Activated T-helper 2 cell treated with anti-CD3 and anti-CD28 coated beads, Interferon-gamma antibody, Interleukin-2, Interleukin-4, amounts not matched to agents 10 μg/mL and 5 μg/mL and 100 μg/mL, durations not matched to agents 14 hours and 24 hours and 36 hours (primary cell): ENCODE results near the gene SNAI3. TPM values are rescaled to one million over a fixed set of nuclear protein-coding genes. Genes with fewer than 3 reads are reported as not detected.

ENCODE experiments used
- DNase-seq: peaks from one replicate; pipeline ENCODE4 v3.0.0; 2021; ENCODE audit warnings: low spot score
- H3K27ac Mint-ChIP-seq: one replicate; pipeline ENCODE4 v1.8.0; 2021; ENCODE audit warnings: mixed read lengths
- H3K27me3 Mint-ChIP-seq: one replicate; pipeline ENCODE4 v1.8.0; 2021; ENCODE audit warnings: low read depth, mixed read lengths
- H3K36me3 Mint-ChIP-seq: one replicate; pipeline ENCODE4 v1.8.0; 2021; ENCODE audit warnings: low read depth, mixed read lengths
- H3K4me1 Mint-ChIP-seq: one replicate; pipeline ENCODE4 v1.8.0; 2021; ENCODE audit warnings: low read depth, mixed read lengths
- H3K4me3 Mint-ChIP-seq: one replicate; pipeline ENCODE4 v1.8.0; 2021; ENCODE audit warnings: low read depth, mild to moderate bottlenecking, moderate library complexity, mixed read lengths
- H3K9me3 Mint-ChIP-seq: one replicate; pipeline ENCODE4 v1.8.0; 2021; ENCODE audit warnings: mixed read lengths
- intact Hi-C: fragments of 100-400 bp; cut with micrococcal nuclease; formaldehyde crosslinking; loops from one replicate; pipeline ENCODE4 v1.15.1; 2023
- total RNA-seq: library from RNA; stranded (reverse); gene quantifications from 2 replicates; pipeline ENCODE4 v1.2.3, GENCODE V29; 2022

Gene SNAI3
- total RNA-seq, 1 donor from 2014 or later = 2.0 TPM

- Mint-ChIP-seq H3K27me3 (no peaks in the 10 kb centered on the region), H3K9me3 (no peaks in the 10 kb centered on the region)
- intact Hi-C loops = loop anchor here (1.0 to 2.0 kb wide), 3 partner anchors 12 to 199 kb away; partner anchors contain the start of genes MVD, SNAI3 and ZFPM1
These were observed 34.9 kb downstream of the SNAI3 start for GRCh38 chr16:88651276-88651988.

GRCh38 chr16:88650749-88651275, 35.5 kb downstream of the SNAI3 start, which contains the start of gene CYBA:
Gene CYBA (minus strand): TSS chr16:88651053. CDS start chr16:88651013, 40 bp downstream.
- peak within 1 kb of the TSS; percentile 95 for H3K27ac Mint-ChIP-seq

More at GRCh38 chr16:88651276-88651988, 34.9 kb downstream of the SNAI3 start:
- H3K4me1 Mint-ChIP-seq = peaks cover 12% of the 10 kb centered on the region
- DNase-seq = peak; percentile 76
- peaks cover 27% of the 10 kb centered on the region for H3K36me3 Mint-ChIP-seq
- H3K4me3 Mint-ChIP-seq = peak overlapping the region; percentile 87
- peak overlapping the region; percentile 95 for H3K27ac Mint-ChIP-seq

GRCh38 chr16:88649924-88650748, 36.2 kb downstream of the SNAI3 start:
- H3K4me3 Mint-ChIP-seq = peak overlapping the region; percentile 87
- H3K4me1 Mint-ChIP-seq = peaks cover 12% of the 10 kb centered on the region
- H3K36me3 Mint-ChIP-seq = peaks cover 24% of the 10 kb centered on the region
- no peaks in the 10 kb centered on the region for H3K9me3 Mint-ChIP-seq
- peak overlapping the region; percentile 76 for H3K27ac Mint-ChIP-seq
- H3K27me3 Mint-ChIP-seq = no peaks in the 10 kb centered on the region
- peak; percentile 40 for DNase-seq
- intact Hi-C loops = loop anchor here (2.0 kb wide), 1 partner anchor 197 kb away; the partner anchor contains the start of gene ZFPM1

More at GRCh38 chr16:88650749-88651275, 35.5 kb downstream of the SNAI3 start, which contains the start of gene CYBA:
- peaks cover 12% of the 10 kb centered on the region for H3K4me1 Mint-ChIP-seq
- no peaks in the 10 kb centered on the region for H3K27me3 Mint-ChIP-seq
- H3K9me3 Mint-ChIP-seq = no peaks in the 10 kb centered on the region
- peak within 1 kb of the TSS; percentile 87 for H3K4me3 Mint-ChIP-seq
- intact Hi-C loops = loop anchor here (1.0 to 2.0 kb wide), 3 partner anchors 12 to 198 kb away; partner anchors contain the start of genes MVD, SNAI3 and ZFPM1
- peaks cover 22% of the 10 kb centered on the region for H3K36me3 Mint-ChIP-seq
- peak; percentile 86 for DNase-seq

GRCh38 chr16:88649195-88649923, 36.9 kb downstream of the SNAI3 start:
- no peaks in the 10 kb centered on the region for H3K9me3 Mint-ChIP-seq
- intact Hi-C loops = no loop called here
- DNase-seq = no peak
- H3K27me3 Mint-ChIP-seq = no peaks in the 10 kb centered on the region
- peak overlapping the region; percentile 63 for H3K27ac Mint-ChIP-seq
- peaks cover 23% of the 10 kb centered on the region for H3K36me3 Mint-ChIP-seq
- peaks cover 12% of the 10 kb centered on the region for H3K4me1 Mint-ChIP-seq
- H3K4me3 Mint-ChIP-seq = peak overlapping the region; percentile 87

- Mint-ChIP-seq H3K27ac (no peak overlapping the region), H3K27me3 (no peaks in the 10 kb centered on the region), H3K4me1 (peaks cover 12% of the 10 kb centered on the region), H3K9me3 (no peaks in the 10 kb centered on the region), H3K36me3 (peaks cover 27% of the 10 kb centered on the region), H3K4me3 (peak overlapping the region; percentile 17)
- intact Hi-C loops = no loop called here
- DNase-seq = no peak
These were observed 38.9 kb downstream of the SNAI3 start for GRCh38 chr16:88647178-88648070.

GRCh38 chr16:88646345-88647034, 39.8 kb downstream of the SNAI3 start:
- H3K27ac Mint-ChIP-seq = no peak overlapping the region
- no peak for DNase-seq
- H3K4me1 Mint-ChIP-seq = peaks cover 9% of the 10 kb centered on the region
- peaks cover 34% of the 10 kb centered on the region for H3K36me3 Mint-ChIP-seq
- no peaks in the 10 kb centered on the region for H3K9me3 Mint-ChIP-seq
- H3K4me3 Mint-ChIP-seq = no peak overlapping the region
- H3K27me3 Mint-ChIP-seq = no peaks in the 10 kb centered on the region
- intact Hi-C loops = no loop called here

- Mint-ChIP-seq H3K4me3 (no peak overlapping the region), H3K9me3 (no peaks in the 10 kb centered on the region), H3K36me3 (peaks cover 29% of the 10 kb centered on the region), H3K27ac (no peak overlapping the region), H3K27me3 (no peaks in the 10 kb centered on the region), H3K4me1 (peaks cover 5% of the 10 kb centered on the region)
- intact Hi-C loops = no loop called here
- no peak for DNase-seq
These were observed 40.4 kb downstream of the SNAI3 start for GRCh38 chr16:88645941-88646340.

- Mint-ChIP-seq H3K27me3 (peaks cover 3% of the 10 kb centered on the region), H3K4me3 (no peak overlapping the region)
These were observed 40.9 kb downstream of the SNAI3 start for GRCh38 chr16:88645455-88645854.

GRCh38 chr16:88643644-88643932, 42.7 kb downstream of the SNAI3 start:
- H3K36me3 Mint-ChIP-seq = peaks cover 19% of the 10 kb centered on the region
- no peaks in the 10 kb centered on the region for H3K9me3 Mint-ChIP-seq
- H3K27ac Mint-ChIP-seq = no peak overlapping the region
- peaks cover 3% of the 10 kb centered on the region for H3K4me1 Mint-ChIP-seq
- H3K4me3 Mint-ChIP-seq = no peak overlapping the region
- no peak for DNase-seq
- peaks cover 9% of the 10 kb centered on the region for H3K27me3 Mint-ChIP-seq
- intact Hi-C loops = no loop called here

More at GRCh38 chr16:88645455-88645854, 40.9 kb downstream of the SNAI3 start:
- H3K36me3 Mint-ChIP-seq = peaks cover 29% of the 10 kb centered on the region
- no peak for DNase-seq
- H3K27ac Mint-ChIP-seq = no peak overlapping the region
- intact Hi-C loops = no loop called here
- H3K9me3 Mint-ChIP-seq = no peaks in the 10 kb centered on the region
- peaks cover 5% of the 10 kb centered on the region for H3K4me1 Mint-ChIP-seq

GRCh38 chr16:88642881-88643643, 43.2 kb downstream of the SNAI3 start:
- Mint-ChIP-seq H3K9me3 (no peaks in the 10 kb centered on the region), H3K36me3 (peaks cover 19% of the 10 kb centered on the region), H3K27ac (no peak overlapping the region), H3K4me3 (no peak overlapping the region), H3K27me3 (peaks cover 11% of the 10 kb centered on the region), H3K4me1 (peaks cover 5% of the 10 kb centered on the region)
- DNase-seq = no peak
- intact Hi-C loops = no loop called here
